Measurements from ENCODE around the gene DLK1.

GRCh38 chr14:100692256-100692655, 34.4 kb upstream of the DLK1 start:
- TF ChIP-seq CTCF (IDR thresholded peaks at IDR 0.05 in 8 of 11, conservative IDR thresholded peaks at IDR 0.05 in 3 of 11) (no peak), POLR2A (IDR thresholded peaks at IDR 0.05) (no peak)

Measured in spleen (tissue), 7 donors.